Activated effector memory CD4-positive, alpha-beta T cell treated with anti-CD3 and anti-CD28 coated beads, Interleukin-2, amount 50 U/mL, for 16 hours (primary cell): ENCODE data around the gene CARD8.
"Not testable (repeated sequence)": the region's sequence is repeated elsewhere in the genome, so short reads cannot be mapped to it uniquely, and the experiment has no call there.

ENCODE experiments used
- DNase-seq: peaks from one replicate; pipeline ENCODE4 v3.0.0-alpha.2; 2020

The CARD8 gene

DNA sequence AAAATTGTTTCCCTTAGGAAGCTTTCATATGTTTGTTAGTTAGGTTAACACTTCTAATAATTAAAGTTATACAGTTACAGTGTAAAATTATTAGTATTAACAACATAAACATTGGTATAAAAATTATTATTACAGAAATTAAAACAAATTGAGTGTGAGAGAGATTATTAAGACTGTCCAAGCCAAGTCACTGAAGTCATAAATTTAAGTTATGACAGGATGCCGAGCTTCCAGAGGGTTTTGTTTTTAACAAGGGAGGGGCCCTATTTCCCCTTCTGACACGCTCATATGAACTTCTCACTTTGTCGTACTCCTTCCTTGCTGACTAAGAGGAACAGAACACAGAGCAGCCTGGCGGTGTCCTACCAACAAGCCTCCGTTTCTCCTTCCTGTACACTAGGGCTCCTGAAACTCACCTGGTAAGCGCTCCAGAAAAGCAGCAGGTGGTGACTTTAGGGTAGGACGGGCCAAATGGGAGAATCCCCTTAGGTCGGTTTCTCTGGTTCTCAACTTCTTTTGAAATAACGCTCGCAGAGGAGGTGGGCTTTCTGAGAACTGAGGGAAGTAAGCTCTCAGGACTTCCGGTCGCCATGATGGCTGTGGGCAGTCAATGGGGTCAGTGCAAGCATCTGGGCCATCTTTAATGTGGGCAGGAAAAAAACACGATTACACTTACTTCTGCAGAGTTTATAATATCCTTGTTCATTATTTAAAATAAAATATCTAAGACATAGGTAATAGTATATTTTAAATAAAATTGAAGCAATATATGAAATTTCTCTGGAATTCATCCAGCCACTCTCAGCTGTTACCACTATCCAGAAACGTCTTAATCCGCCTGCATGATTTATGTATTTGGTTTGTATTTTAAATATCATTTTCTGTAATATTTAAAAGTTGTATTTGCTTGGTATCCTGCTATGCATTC is at the start of gene CARD8:
CARD8 (minus strand) TSS at position 537 of the 928 bp plus-strand sequence. CDS start 14,892 bp downstream, outside the sequence.
- peak; percentile 92 for DNase-seq

- DNase-seq, result no peak
Measured at GRCh38 chr19:48303866-48304265, 48.2 kb upstream of the CARD8 start.

- DNase-seq, result no peak
Measured at GRCh38 chr19:48303367-48303766, 47.7 kb upstream of the CARD8 start.

DNA sequence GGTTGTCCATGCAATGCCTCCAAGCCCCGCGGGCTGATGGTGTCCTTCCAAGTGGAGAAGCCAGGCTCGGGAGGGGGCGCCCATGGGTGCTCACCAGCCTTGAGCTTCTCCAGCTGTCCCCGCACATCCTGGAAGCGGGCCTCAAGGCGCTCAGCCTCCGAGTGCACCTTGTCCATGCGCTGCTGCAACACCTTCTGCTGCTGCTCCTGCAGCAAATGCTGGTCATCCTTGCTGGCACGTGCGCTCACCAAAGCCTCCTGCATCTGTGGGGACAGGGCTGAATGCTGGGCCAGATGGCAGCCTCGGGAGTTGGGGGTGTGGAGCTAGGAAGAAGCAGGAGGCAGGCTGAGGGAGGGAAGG is 46.9 kb upstream of the CARD8 start:
- no peak for DNase-seq

- DNase-seq, result no peak
Measured at GRCh38 chr19:48301886-48302599, 46.3 kb upstream of the CARD8 start.

DNA sequence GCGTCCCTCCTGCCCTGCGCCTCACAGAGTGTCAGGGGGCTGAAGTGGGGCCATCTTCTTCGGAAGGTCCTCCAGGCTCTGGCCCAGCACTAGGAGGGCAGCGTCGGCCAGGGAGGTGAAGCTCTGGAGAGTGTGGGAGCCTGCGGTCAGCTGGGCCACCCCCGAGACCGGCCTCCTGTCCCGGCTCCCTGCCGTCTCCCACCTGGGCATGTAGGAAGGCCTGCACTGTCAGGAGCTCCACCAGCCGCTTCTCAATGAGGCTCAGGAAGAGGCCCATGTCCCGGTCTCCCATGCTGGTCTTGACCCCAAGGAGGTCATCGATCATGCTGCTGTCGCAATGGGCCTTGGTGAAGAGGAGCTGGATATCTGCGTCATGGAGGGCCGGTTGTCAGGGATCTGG is 42.3 kb upstream of the CARD8 start:
- DNase-seq, result no peak

DNA sequence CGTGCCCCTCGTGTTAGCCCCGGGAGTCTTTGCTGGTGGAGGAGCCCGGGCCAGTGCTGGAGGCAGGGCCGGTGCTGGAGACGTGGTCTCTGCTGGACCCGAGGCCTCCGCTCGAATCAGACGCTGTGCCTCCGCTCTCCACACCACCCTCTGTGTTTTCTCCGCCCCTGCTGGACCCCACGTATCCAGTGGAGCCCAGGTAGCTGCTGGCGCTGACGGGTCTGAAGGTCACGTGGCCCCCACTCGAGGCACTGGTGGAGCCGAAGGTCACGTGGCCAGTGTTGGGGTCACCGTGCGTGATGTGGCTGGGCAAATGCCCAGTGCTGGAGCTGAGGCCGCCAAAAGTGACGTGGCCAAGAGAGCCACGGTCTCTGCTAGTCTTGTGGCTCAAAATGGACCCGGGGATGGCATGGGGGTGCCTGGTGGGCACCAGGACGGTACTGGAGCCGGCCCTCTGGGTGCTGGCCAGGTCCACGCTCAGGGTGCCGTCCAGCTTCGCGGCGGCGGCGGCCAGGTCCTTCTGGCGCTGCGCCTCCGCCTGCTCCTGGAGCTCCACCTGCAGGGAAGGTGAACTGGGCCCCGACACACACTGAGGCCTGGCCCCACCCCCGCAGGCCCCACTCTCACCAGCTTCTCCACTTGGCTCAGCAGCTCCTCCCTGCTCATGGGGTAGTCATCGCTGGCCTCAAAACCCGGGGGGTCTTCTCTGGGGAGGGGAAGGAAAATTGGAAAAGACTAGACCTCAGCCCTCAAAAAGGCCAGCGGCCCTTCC is 41.4 kb upstream of the CARD8 start:
- no peak for DNase-seq

DNA sequence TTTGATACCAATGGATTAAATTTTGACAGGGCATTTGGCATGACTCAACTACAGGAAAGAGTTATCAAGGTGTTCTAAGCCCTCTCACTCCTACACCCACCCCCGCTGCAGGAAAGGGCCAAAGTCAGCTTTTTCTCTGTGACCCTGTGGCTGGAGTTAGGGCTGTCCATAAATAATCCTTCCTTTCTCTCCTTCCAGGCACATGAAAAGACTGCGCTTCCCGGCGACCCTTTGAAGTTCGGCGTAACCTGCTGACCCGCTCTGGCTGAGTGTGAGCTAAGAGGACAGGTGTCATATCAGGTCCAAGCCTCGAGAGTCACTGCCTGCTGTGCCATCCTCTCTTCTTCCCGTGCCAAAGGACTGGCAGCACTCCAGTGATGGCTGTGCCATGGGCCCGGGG is 39.7 kb upstream of the CARD8 start:
- no peak for DNase-seq

GRCh38 chr19:48292798-48293197 is 37.1 kb upstream of the CARD8 start:
- no peak for DNase-seq

DNA sequence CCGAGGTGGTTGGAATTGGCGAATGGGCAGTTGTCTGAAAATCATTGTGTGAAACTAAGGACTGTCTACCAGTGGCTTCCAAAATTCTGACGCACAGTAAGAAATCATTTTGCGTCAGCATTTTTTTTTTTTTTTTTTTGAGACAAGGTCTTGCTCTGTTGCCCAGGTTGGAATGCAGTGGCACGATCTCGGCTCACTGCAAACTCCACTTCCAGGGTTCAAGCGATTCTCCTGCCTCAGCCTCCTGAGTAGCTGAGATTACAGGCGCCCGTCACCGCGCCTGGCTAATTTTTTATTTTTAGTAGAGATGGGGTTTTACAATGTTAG is 35.7 kb upstream of the CARD8 start:
- not testable (repeated sequence) for DNase-seq

GRCh38 chr19:48290771-48291488 is 35.2 kb upstream of the CARD8 start:
- DNase-seq, result peak; percentile 87

- no peak for DNase-seq
Measured at GRCh38 chr19:48290401-48290770, 34.7 kb upstream of the CARD8 start.

DNA sequence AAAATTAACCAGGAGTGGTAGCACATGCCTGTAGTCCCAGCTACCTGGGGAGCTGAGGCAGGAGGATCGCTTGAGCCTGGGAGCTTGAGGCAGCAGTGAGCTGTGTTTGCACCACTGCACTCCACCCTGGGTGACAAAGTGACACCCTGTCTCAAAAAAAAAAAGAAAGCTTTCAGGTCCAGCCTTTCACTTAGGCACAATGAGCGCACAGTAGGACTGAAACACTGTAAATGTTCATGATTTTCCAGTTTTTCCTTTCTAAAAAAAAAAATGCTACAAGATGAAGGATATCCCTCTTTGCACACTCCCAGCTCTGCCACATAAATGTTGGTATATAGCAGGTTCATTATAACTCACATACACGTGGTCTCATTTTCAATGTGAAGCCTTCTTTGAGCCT is 32.0 kb upstream of the CARD8 start:
- DNase-seq, result no peak

DNA sequence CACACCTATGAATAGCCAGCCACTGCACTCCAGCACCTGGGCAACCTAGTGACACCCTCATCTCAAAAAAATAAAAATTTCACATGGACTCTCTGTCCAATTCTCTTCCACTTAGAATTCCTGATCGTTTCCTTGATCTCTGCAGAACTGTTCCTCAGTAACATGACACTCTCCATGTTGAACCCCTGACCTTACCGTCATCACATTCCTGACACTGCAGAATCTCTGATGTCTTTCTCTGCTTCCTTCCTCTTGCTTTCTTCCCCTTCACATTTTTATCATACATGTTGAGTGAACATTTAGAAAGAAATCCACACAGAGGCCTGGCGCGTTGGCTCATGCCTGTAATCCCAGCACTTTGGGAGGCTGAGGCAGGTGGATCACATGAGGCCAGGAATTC is 29.2 kb upstream of the CARD8 start:
- no peak for DNase-seq

DNA sequence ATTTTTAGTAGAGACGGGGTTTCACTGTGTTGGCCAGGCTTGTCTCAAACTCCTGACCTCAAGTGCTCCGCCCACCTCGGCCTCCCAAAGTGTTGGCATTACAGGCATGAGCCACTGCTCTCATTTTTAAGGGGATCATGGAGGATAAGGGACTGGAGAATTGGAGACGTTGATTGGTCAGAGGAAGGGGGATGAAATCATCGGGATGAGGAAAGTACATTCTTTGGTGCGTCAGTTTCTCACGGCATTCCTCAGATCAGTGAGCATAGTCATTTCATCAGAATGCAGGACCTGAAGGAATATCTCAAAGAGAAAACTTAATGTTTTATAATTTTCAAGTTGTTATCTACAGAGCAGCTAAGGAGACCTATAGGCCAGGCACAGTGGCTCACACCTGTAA is 28.2 kb upstream of the CARD8 start:
- no peak for DNase-seq

- no peak for DNase-seq
Measured at GRCh38 chr19:48279747-48280146, 24.0 kb upstream of the CARD8 start.

- DNase-seq, result no peak
Measured at GRCh38 chr19:48274938-48275337, 19.2 kb upstream of the CARD8 start.

- no peak for DNase-seq
Measured at GRCh38 chr19:48274173-48274572, 18.5 kb upstream of the CARD8 start.

- peak; percentile 63 for DNase-seq
Measured at GRCh38 chr19:48271531-48272151, 15.9 kb upstream of the CARD8 start.

GRCh38 chr19:48269617-48270026 is 13.9 kb upstream of the CARD8 start:
- DNase-seq, result peak; percentile 28

GRCh38 chr19:48265326-48265725 is 9.6 kb upstream of the CARD8 start:
- not testable (repeated sequence) for DNase-seq

GRCh38 chr19:48260359-48260714 is 4.6 kb upstream of the CARD8 start:
- DNase-seq, result not testable (repeated sequence)

GRCh38 chr19:48258992-48259391 is 3.3 kb upstream of the CARD8 start:
- not testable (repeated sequence) for DNase-seq
